ENCODE measurements around the gene WNT6.

- TF ChIP-seq CTCF (IDR thresholded peaks at IDR 0.05) (no peak), POLR2A (IDR thresholded peaks at IDR 0.05) (no peak)
Measured at GRCh38 chr2:218816561-218817011, 43.0 kb upstream of the WNT6 start.
